Mesendoderm (in vitro differentiated cells): Measurements from ENCODE around the gene SLC25A45.

Experiments
- DNase-seq: peaks from one replicate; pipeline ENCODE4 v3.0.0; 2013
- H2AK5ac ChIP-seq: 2 replicates; pipeline ENCODE4 v1.6.1; 2013; ENCODE audit warnings: low read length, inconsistent platforms
- H2BK120ac ChIP-seq: 2 replicates; pipeline ENCODE4 v1.6.1; 2013; ENCODE audit warnings: low read depth, mild to moderate bottlenecking, low read length, moderate library complexity, mixed read lengths
- H2BK15ac ChIP-seq: replicated peaks from 2 replicates; pipeline ENCODE4 v1.6.1; 2013; ENCODE audit warnings: low read depth, mild to moderate bottlenecking, moderate library complexity
- H2BK5ac ChIP-seq: 2 replicates; pipeline ENCODE4 v1.6.1; 2013; ENCODE audit warnings: low read length, inconsistent platforms
- H3K18ac ChIP-seq: 2 replicates; pipeline ENCODE4 v1.6.1; 2013; ENCODE audit warnings: mild to moderate bottlenecking, low read length, mixed read lengths
- H3K23ac ChIP-seq: one replicate; pipeline ENCODE4 v1.6.1; 2013; ENCODE audit warnings: low read length
- H3K27ac ChIP-seq: 2 replicates; pipeline ENCODE4 v1.5.1; 2013; ENCODE audit warnings: low read depth, mild to moderate bottlenecking, inconsistent platforms, low read length, moderate library complexity
- H3K27me3 ChIP-seq: 2 replicates; pipeline ENCODE4 v1.6.1; 2013; ENCODE audit warnings: low read length, control low read depth, mild to moderate bottlenecking, inconsistent platforms; ENCODE audit not compliant: insufficient read depth, poor library complexity
- H3K36me3 ChIP-seq: 2 replicates; pipeline ENCODE4 v1.6.1; 2013; ENCODE audit warnings: low read length, inconsistent platforms; ENCODE audit not compliant: control insufficient read depth, insufficient read depth
- H3K4ac ChIP-seq: one replicate; pipeline ENCODE4 v1.6.1; 2013; ENCODE audit warnings: low read depth, mild to moderate bottlenecking, low read length, moderate library complexity
- H3K4me1 ChIP-seq: 2 replicates; pipeline ENCODE4 v1.6.1; 2013; ENCODE audit warnings: low read depth, low read length, inconsistent platforms; ENCODE audit not compliant: control insufficient read depth
- H3K4me2 ChIP-seq: 2 replicates; pipeline ENCODE4 v1.6.1; 2013; ENCODE audit warnings: low read length
- H3K4me3 ChIP-seq: 2 replicates; pipeline ENCODE4 v1.5.1; 2013; ENCODE audit warnings: mild to moderate bottlenecking, low read length
- H3K56ac ChIP-seq: one replicate; pipeline ENCODE4 v1.6.1; 2013; ENCODE audit warnings: low read length
- H3K79me1 ChIP-seq: 2 replicates; pipeline ENCODE4 v1.6.1; 2013; ENCODE audit warnings: low read length, inconsistent platforms
- H3K79me2 ChIP-seq: 2 replicates; pipeline ENCODE4 v1.6.1; 2013; ENCODE audit warnings: mild to moderate bottlenecking, low read length; ENCODE audit not compliant: control insufficient read depth, insufficient read depth
- H3K9ac ChIP-seq: 2 replicates; pipeline ENCODE4 v1.6.1; 2013; ENCODE audit warnings: low read length, inconsistent platforms
- H4K5ac ChIP-seq: one replicate; pipeline ENCODE4 v1.6.1; 2013; ENCODE audit warnings: low read length
- H4K8ac ChIP-seq: one replicate; pipeline ENCODE4 v1.6.1; 2013; ENCODE audit warnings: low read depth, mild to moderate bottlenecking, control low read depth, low read length, moderate library complexity
- WGBS: extraction: QIAGEN DNeasy Blood & Tissue Kit; methylation state at CpG from one replicate; pipeline ENCODE4 v1.1.7; 2013; ENCODE audit warnings: low lambda C conversion rate, missing lambda C conversion rate; ENCODE audit not compliant: insufficient coverage; ENCODE audit errors: extremely low coverage; 5-methylcytosine and 5-hydroxymethylcytosine counted together

Gene SLC25A45

GRCh38 chr11:65388731-65389130 is 6.3 kb upstream of the SLC25A45 start:
- H3K27me3 ChIP-seq, result no peaks in the 10 kb centered on the region
- H3K4me3 ChIP-seq, result no peak overlapping the region
- H2BK120ac ChIP-seq, result no peak overlapping the region
- peaks cover 8% of the 10 kb centered on the region for H3K4me1 ChIP-seq
- H3K79me2 ChIP-seq, result no peaks in the 10 kb centered on the region
- no peak overlapping the region for H3K4ac ChIP-seq
- H3K9ac ChIP-seq, result peak overlapping the region; percentile 43
- H3K56ac ChIP-seq, result peak overlapping the region; percentile 62
- no peak overlapping the region for H4K8ac ChIP-seq
- no peak overlapping the region for H3K23ac ChIP-seq
- H3K79me1 ChIP-seq, result peaks cover 9% of the 10 kb centered on the region
- no peak overlapping the region for H2BK5ac ChIP-seq
- no peak overlapping the region for H3K18ac ChIP-seq
- no peak overlapping the region for H4K5ac ChIP-seq
- no peak overlapping the region for H3K27ac ChIP-seq
- no peak for DNase-seq
- no CpG with 5 or more reads among the region's 4 CpGs for WGBS
- H3K4me2 ChIP-seq, result no peak overlapping the region
- H2AK5ac ChIP-seq, result no peak overlapping the region
- no peaks in the 10 kb centered on the region for H3K36me3 ChIP-seq
- no peak overlapping the region for H2BK15ac ChIP-seq

- Histone ChIP-seq H2BK120ac (no peak within 1 kb of the TSS), H3K79me1 (peaks cover 7% of the 10 kb centered on the region), H3K23ac (peak within 1 kb of the TSS; percentile 37), H3K56ac (peak within 1 kb of the TSS; percentile 97), H3K27me3 (no peaks in the 10 kb centered on the region), H3K4me1 (peaks cover 13% of the 10 kb centered on the region), H3K18ac (no peak within 1 kb of the TSS), H4K5ac (no peak within 1 kb of the TSS), H3K36me3 (no peaks in the 10 kb centered on the region), H3K4me3 (peak within 1 kb of the TSS; percentile 74), H3K27ac (no peak within 1 kb of the TSS), H4K8ac (no peak within 1 kb of the TSS), H3K9ac (peak within 1 kb of the TSS; percentile 96), H2BK15ac (no peak within 1 kb of the TSS), H2AK5ac (no peak within 1 kb of the TSS), H2BK5ac (peak within 1 kb of the TSS; percentile 2), H3K79me2 (no peaks in the 10 kb centered on the region), H3K4ac (peak within 1 kb of the TSS; percentile 27), H3K4me2 (peak within 1 kb of the TSS; percentile 84)
- no CpG with 5 or more reads among the region's 76 CpGs for WGBS
- peak; percentile 67 for DNase-seq
Measured at GRCh38 chr11:65386307-65387140, 4.1 kb upstream of the SLC25A45 start, which contains the start of gene FRMD8. Gene FRMD8 (plus strand): TSS chr11:65386637. CDS start chr11:65387037, 400 bp downstream.

- peaks cover 3% of the 10 kb centered on the region for H3K79me1 ChIP-seq
- no peak overlapping the region for H3K27ac ChIP-seq
- peaks cover 5% of the 10 kb centered on the region for H3K4me1 ChIP-seq
- no peak overlapping the region for H2BK120ac ChIP-seq
- no peak overlapping the region for H3K4ac ChIP-seq
- no peak overlapping the region for H4K5ac ChIP-seq
- no peak overlapping the region for H4K8ac ChIP-seq
- H3K9ac ChIP-seq, result no peak overlapping the region
- no peak overlapping the region for H2AK5ac ChIP-seq
- H3K36me3 ChIP-seq, result no peaks in the 10 kb centered on the region
- no peaks in the 10 kb centered on the region for H3K79me2 ChIP-seq
- WGBS, result no CpG with 5 or more reads among the region's 8 CpGs
- no peak overlapping the region for H3K18ac ChIP-seq
- no peak overlapping the region for H3K56ac ChIP-seq
- H3K23ac ChIP-seq, result no peak overlapping the region
- H2BK5ac ChIP-seq, result no peak overlapping the region
- no peak overlapping the region for H3K4me2 ChIP-seq
- DNase-seq, result no peak
- no peak overlapping the region for H3K4me3 ChIP-seq
- no peaks in the 10 kb centered on the region for H3K27me3 ChIP-seq
- H2BK15ac ChIP-seq, result no peak overlapping the region
Measured at GRCh38 chr11:65384301-65384889, 1.9 kb upstream of the SLC25A45 start.

- H3K79me1 ChIP-seq, result peaks cover 1% of the 10 kb centered on the region
- H3K23ac ChIP-seq, result no peak overlapping the region
- no peak overlapping the region for H3K4me3 ChIP-seq
- H3K27ac ChIP-seq, result no peak overlapping the region
- H2AK5ac ChIP-seq, result peak overlapping the region; percentile 73
- H3K56ac ChIP-seq, result no peak overlapping the region
- H4K5ac ChIP-seq, result no peak overlapping the region
- H3K36me3 ChIP-seq, result no peaks in the 10 kb centered on the region
- H3K18ac ChIP-seq, result no peak overlapping the region
- H3K4me1 ChIP-seq, result peaks cover 5% of the 10 kb centered on the region
- no peak for DNase-seq
- no peaks in the 10 kb centered on the region for H3K27me3 ChIP-seq
- no peak overlapping the region for H2BK120ac ChIP-seq
- no peak overlapping the region for H2BK15ac ChIP-seq
- no peak overlapping the region for H3K4me2 ChIP-seq
- peak overlapping the region; percentile 7 for H3K4ac ChIP-seq
- H2BK5ac ChIP-seq, result no peak overlapping the region
- WGBS, result no CpG with 5 or more reads among the region's 6 CpGs
- no peak overlapping the region for H4K8ac ChIP-seq
- H3K9ac ChIP-seq, result no peak overlapping the region
- no peaks in the 10 kb centered on the region for H3K79me2 ChIP-seq
Measured at GRCh38 chr11:65383778-65384177, 1.3 kb upstream of the SLC25A45 start.

GRCh38 chr11:65382804-65383368 is 440 bp upstream of the SLC25A45 start:
- no peaks in the 10 kb centered on the region for H3K27me3 ChIP-seq
- H3K18ac ChIP-seq, result peak overlapping the region; percentile 15
- no peak overlapping the region for H2BK120ac ChIP-seq
- peak overlapping the region; percentile 41 for H3K4ac ChIP-seq
- H3K79me1 ChIP-seq, result no peaks in the 10 kb centered on the region
- no CpG with 5 or more reads among the region's 12 CpGs for WGBS
- no peak overlapping the region for H3K4me3 ChIP-seq
- H3K4me2 ChIP-seq, result no peak overlapping the region
- H3K56ac ChIP-seq, result peak overlapping the region; percentile 82
- H3K9ac ChIP-seq, result peak overlapping the region; percentile 49
- H4K5ac ChIP-seq, result no peak overlapping the region
- no peaks in the 10 kb centered on the region for H3K79me2 ChIP-seq
- peak overlapping the region; percentile 54 for H2BK5ac ChIP-seq
- no peak for DNase-seq
- no peaks in the 10 kb centered on the region for H3K36me3 ChIP-seq
- peak overlapping the region; percentile 17 for H2AK5ac ChIP-seq
- no peak overlapping the region for H4K8ac ChIP-seq
- no peak overlapping the region for H2BK15ac ChIP-seq
- H3K23ac ChIP-seq, result no peak overlapping the region
- H3K4me1 ChIP-seq, result peaks cover 5% of the 10 kb centered on the region
- peak overlapping the region; percentile 70 for H3K27ac ChIP-seq
